Esophagus muscularis mucosa (tissue), 4 donors: ENCODE data around the gene ALDH1A3. TPM values are rescaled to one million over a fixed set of nuclear protein-coding genes. Genes with fewer than 3 reads are reported as not detected.

Experiments
- DNase-seq: peaks from one replicate; pipeline ENCODE4 v3.0.0-alpha.2; 2017; ENCODE audit errors: extremely low spot score
- H3K27ac ChIP-seq, 4 donors: fragments of 200-600 bp; sonication (generic); replicated peaks in 1 of 4; 1 replicate in 3 of 4; 2 replicates in 1 of 4; pipeline ENCODE4 v1.5.1; 2016 to 2019; ENCODE audit warnings: mild to moderate bottlenecking in 1 of 4
- H3K27me3 ChIP-seq, 4 donors: fragments of 200-600 bp; sonication (generic); one replicate each; pipeline versions ENCODE4 v1.5.1 to v1.6.0; 2016 to 2019
- H3K36me3 ChIP-seq, 4 donors: fragments of 200-600 bp; sonication (generic); one replicate each; pipeline ENCODE4 v1.5.1; 2016 to 2019
- H3K4me1 ChIP-seq, 4 donors: fragments of 200-600 bp; sonication (generic); one replicate each; pipeline ENCODE4 v1.5.1; 2016 to 2019
- H3K4me3 ChIP-seq, 4 donors: fragments of 200-600 bp; sonication (generic); 1 replicate in 2 of 4; 2 replicates in 2 of 4; pipeline ENCODE4 v1.5.1; 2016 to 2019; ENCODE audit warnings: mild to moderate bottlenecking in 4 of 4, moderate library complexity in 1 of 4
- H3K9me3 ChIP-seq, 4 donors: fragments of 200-600 bp; sonication (generic); 1 replicate in 3 of 4; 2 replicates in 1 of 4; pipeline ENCODE4 v1.5.1; 2016 to 2019
- CTCF ChIP-seq, 3 experiments: fragments of 200-600 bp in 2 of 3; fragments of 450-650 bp in 1 of 3; sonication (generic) in 2 of 3; IDR thresholded peaks; one replicate each; pipeline ENCODE4 v1.5.1; 2017 to 2019; ENCODE audit warnings: antibody characterized with exemption in 3 of 3, mild to moderate bottlenecking in 2 of 3, moderate library complexity in 1 of 3
- EP300 ChIP-seq: sonication (generic); formaldehyde crosslinking; IDR thresholded peaks from one replicate; pipeline ENCODE4 v1.6.1; 2017; ENCODE audit warnings: antibody characterized with exemption
- POLR2A ChIP-seq: fragments of 450-650 bp; IDR thresholded peaks from one replicate; pipeline ENCODE4 v1.6.1; 2017; ENCODE audit warnings: antibody characterized with exemption, moderate library complexity, mild to moderate bottlenecking, low read depth
- POLR2AphosphoS5 ChIP-seq, 2 donors: sonication (generic); formaldehyde crosslinking; IDR thresholded peaks; one replicate each; pipeline ENCODE4 v1.6.1; 2017; ENCODE audit warnings: antibody characterized with exemption in 2 of 2
- WGBS: methylation state at CpG from one replicate; pipeline ENCODE4 v1.1.5; 2018; 5-methylcytosine and 5-hydroxymethylcytosine counted together
- intact Hi-C: fragments of 100-400 bp; cut with DNase I; formaldehyde crosslinking; loops from one replicate; pipeline ENCODE4 v1.15.1; 2023
- total RNA-seq, 4 donors: library from RNA; depleted of rRNA; stranded (reverse); fragments of >200 nt; gene quantifications; one replicate each; pipeline versions ENCODE4 v1.1.0 to v1.2.1, GENCODE V29; 2016

Gene ALDH1A3
- total RNA-seq, 4 donors from 2014 or later = 36.7 to 131 (median 59.4) TPM

GRCh38 chr15:100931143-100931890 is 51.7 kb downstream of the ALDH1A3 start:
- no peak for DNase-seq
- 88% methylated on average over 15 of the region's 15 CpGs for WGBS
- Histone ChIP-seq H3K27me3 (no peaks in the 10 kb centered on the region), H3K4me1 (no peaks in the 10 kb centered on the region), H3K9me3 (peaks cover 0 to under 1% (median 0%) of the 10 kb centered on the region in 4 donors), H3K27ac (no peak overlapping the region), H3K36me3 (peaks cover 0 to 8% (median under 1%) of the 10 kb centered on the region in 4 donors), H3K4me3 (no peak overlapping the region)
- TF ChIP-seq CTCF (IDR thresholded peaks at IDR 0.05) (no peak), EP300 (no peak), POLR2AphosphoS5 (IDR thresholded peaks at IDR 0.05) (no peak), POLR2A (no peak)
- intact Hi-C loops = no loop called here

GRCh38 chr15:100932676-100933348 is 53.2 kb downstream of the ALDH1A3 start:
- Histone ChIP-seq H3K4me3 (no peak overlapping the region), H3K9me3 (peaks cover 0 to 4% (median 2%) of the 10 kb centered on the region in 4 donors), H3K4me1 (no peaks in the 10 kb centered on the region), H3K27ac (no peak overlapping the region), H3K27me3 (no peaks in the 10 kb centered on the region), H3K36me3 (peaks cover 0 to 4% (median 0%) of the 10 kb centered on the region in 4 donors)
- TF ChIP-seq POLR2A = no peak
- no peak for TF ChIP-seq EP300
- no peak for TF ChIP-seq CTCF (IDR thresholded peaks at IDR 0.05)
- no peak for TF ChIP-seq POLR2AphosphoS5 (IDR thresholded peaks at IDR 0.05)
- 68% methylated on average over 7 of the region's 7 CpGs for WGBS
- intact Hi-C loops = no loop called here
- no peak for DNase-seq

GRCh38 chr15:100934166-100934565 is 54.5 kb downstream of the ALDH1A3 start:
- H3K27ac ChIP-seq = no peak overlapping the region
- H3K36me3 ChIP-seq = peaks cover 0 to 4% (median 0%) of the 10 kb centered on the region in 4 donors
- H3K4me3 ChIP-seq = no peak overlapping the region
- no peaks in the 10 kb centered on the region for H3K27me3 ChIP-seq
- DNase-seq = no peak
- H3K4me1 ChIP-seq = no peaks in the 10 kb centered on the region
- intact Hi-C loops = no loop called here
- TF ChIP-seq POLR2A (no peak), EP300 (no peak), CTCF (IDR thresholded peaks at IDR 0.05) (no peak), POLR2AphosphoS5 (IDR thresholded peaks at IDR 0.05) (no peak)
- H3K9me3 ChIP-seq = peaks cover 0 to 4% (median 2%) of the 10 kb centered on the region in 4 donors

- intact Hi-C loops = no loop called here
- no peak for DNase-seq
Measured at GRCh38 chr15:100934726-100935125, 55.1 kb downstream of the ALDH1A3 start.

More at GRCh38 chr15:100934726-100935125, 55.1 kb downstream of the ALDH1A3 start:
- no peaks in the 10 kb centered on the region for H3K4me1 ChIP-seq
- peaks cover 0 to under 1% (median 0%) of the 10 kb centered on the region in 4 donors for H3K36me3 ChIP-seq
- H3K9me3 ChIP-seq = peaks cover 0 to 4% (median 2%) of the 10 kb centered on the region in 4 donors
- no peak overlapping the region for H3K27ac ChIP-seq
- TF ChIP-seq POLR2AphosphoS5 (IDR thresholded peaks at IDR 0.05) = no peak
- TF ChIP-seq CTCF (IDR thresholded peaks at IDR 0.05) = no peak
- no peak overlapping the region for H3K4me3 ChIP-seq
- no peaks in the 10 kb centered on the region for H3K27me3 ChIP-seq
